NCI-H1417 treated with DMSO at 0.1 percent for 48 hours (cell line): ENCODE results near the gene SLC5A10.

ENCODE experiments used
- DNase-seq: peaks from one replicate; lab custom pipeline; 2025; lab: John Stamatoyannopoulos, UW

SLC5A10 gene

DNA sequence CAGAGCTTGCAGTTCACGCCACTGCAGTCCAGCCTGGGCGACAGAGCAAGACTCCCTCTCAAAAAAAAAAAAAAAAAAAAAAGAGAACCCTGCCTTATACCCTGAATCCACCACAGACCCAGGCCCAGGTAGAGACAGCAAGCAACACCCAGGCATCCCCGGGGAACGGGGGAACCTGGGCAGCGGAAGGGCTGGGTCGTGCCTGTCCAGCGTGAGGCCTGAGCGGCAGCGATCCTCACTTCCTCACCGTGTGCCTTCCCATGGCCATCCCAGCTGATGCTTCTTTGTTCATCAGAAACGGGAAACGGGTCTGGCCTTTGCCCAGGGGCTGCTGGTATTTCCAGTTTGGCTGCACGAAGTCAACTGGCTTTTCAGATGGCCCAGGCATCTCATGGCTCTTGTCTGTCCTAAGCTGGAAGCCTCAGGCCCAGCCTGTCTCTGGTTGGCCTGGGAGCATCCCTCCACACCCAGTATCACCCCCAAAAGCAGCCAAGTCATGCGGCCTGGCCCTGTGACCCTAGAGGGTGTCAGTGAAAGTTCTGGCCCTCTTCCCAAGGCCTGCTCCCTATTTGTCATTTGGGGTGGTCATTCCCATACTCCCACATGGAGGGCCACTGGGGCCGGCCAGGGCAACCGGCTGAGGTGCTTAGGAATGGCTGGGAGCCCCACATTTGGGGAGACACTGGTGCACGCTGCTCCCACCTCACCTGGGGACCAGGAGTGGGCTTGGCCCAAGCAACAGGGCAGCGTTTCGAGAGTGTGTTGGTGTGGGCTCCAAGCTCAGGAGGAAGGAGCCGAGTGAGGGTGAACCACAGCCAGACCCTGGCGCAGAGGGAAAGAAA is 32.5 kb downstream of the SLC5A10 start:
- no peak for DNase-seq

DNA sequence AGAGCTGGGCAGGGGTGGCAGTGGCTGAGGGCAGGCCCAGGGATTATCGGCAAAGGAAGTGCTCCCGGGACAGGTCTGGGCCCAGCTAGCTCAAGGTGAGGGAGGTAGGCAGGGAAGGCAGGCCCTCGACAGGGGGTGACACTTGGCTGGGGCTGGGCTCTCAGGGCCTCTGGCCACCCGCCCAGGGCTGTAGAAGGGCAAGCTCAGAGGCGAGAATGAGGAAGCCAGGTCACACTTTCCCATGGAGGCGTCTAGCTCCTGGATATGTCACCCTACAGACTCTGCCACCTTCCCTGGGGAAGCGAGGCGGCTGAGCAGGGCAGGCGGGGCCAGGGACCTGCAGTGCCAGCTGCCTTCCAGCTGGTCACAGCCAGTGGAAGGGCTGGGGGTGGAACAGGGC is 33.5 kb downstream of the SLC5A10 start:
- no peak for DNase-seq

DNA sequence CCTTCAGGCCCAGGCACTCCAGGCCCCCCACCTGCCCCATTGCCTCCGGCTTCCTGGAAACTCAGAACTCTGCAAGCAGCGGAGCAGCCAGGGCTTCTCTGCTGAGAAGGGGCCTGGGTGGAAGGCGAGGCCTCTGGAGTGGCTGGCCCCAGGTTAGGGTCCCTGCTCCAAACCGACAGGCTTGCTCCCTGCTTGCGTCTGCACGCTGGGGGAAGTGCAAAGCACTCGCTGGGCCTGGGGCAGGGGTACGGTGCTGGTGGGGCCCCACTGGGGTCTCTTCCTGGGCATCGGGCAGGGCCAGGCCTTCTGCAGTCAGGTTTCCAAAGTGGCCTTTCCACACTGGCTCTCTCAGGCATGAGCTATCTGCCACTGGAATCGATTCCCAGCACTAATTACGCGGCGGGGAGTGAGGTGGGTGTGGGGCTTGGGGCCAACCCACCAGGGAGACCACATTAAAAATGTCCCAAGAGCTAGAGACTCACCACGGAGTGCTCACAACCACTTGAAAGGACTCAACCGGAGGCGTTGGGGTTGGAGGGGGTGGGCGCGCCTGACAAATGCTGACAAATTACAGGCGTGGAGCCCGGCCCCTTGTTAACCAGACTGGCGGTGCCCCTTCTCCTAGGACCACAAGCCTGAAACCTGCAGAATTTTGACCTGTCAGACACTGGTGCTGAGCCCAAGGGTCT is 34.7 kb downstream of the SLC5A10 start:
- DNase-seq: no peak

DNA sequence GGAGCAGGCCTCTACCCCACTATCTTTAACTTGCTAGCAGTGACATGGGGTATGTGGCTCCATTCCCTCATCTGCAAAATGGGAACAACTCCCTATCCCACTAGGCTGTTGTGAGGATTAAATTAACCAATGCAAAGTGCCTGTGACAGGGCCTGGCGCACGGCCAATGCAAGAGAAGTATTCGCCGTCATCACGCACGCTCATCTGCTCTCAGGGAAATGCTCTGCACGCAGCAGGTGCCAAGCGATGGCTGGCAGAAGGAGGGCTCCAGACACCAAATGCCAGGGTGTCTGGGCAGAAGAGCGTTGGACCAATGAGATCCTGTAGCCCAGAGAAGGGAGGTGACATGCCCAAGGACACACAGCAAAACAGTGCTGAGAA is 35.3 kb downstream of the SLC5A10 start:
- DNase-seq: no peak

DNA sequence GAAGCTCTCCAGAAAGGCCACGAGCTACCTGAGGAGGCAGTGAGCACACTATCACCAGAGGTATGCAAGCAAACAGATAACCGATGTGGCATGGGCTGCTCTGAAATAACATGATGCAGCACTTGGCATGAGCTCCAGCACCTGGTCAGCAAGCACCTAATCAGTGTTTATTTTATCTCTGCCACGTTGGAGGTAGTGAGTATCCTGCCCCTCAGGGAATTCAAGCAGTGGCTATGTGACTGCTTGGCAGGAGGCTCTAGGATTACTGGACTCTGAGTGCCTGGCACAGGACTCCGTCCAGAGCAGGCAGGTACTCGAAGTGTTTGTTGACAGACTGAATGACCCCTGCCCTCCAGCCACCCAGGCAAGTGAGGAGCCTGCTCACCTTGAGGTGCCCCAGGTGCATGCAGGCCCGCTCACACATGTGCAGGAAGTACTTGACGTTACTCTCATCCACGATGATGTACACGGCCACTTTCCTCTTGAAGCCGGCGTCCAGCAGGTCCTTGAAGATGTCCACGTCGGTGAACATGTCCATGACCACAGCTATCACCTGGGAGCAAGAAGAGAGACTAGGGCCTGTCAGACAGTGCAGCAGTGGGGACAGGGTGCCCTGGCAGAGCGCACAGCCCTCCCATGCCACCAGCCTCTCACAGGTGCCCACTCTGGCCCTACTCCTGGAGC is 36.0 kb downstream of the SLC5A10 start:
- DNase-seq: no peak

DNA sequence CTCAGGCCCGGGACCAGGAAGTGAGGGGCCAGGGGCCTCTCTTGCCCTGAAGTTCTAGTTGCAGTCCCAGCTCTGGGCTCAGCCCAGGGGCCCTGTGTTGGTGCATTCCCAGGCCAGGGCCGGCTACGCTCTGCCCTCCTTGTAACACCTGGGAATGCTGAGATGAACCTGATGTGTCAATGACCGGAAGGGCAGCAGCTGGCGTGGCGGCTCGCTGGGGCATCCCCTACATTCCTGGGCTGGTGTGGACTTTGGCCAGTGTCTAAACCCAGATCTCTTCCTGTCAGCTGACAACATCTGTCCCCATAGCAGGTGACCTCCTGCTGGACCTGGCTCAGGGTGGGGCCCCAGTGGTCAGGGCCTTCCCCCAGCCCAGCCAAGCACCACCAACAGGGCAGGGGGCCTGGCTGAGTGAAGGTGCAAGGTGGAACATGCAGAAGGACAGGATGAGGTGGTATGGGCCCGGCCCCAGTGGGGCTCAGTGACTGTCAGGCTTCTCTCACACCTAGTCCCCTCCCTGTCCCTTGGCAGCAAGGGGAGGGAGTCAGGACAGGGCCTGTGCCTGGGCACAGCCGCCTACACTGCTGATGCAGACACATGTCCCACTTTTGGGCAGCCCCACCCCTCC is 36.7 kb downstream of the SLC5A10 start:
- no peak for DNase-seq

DNA sequence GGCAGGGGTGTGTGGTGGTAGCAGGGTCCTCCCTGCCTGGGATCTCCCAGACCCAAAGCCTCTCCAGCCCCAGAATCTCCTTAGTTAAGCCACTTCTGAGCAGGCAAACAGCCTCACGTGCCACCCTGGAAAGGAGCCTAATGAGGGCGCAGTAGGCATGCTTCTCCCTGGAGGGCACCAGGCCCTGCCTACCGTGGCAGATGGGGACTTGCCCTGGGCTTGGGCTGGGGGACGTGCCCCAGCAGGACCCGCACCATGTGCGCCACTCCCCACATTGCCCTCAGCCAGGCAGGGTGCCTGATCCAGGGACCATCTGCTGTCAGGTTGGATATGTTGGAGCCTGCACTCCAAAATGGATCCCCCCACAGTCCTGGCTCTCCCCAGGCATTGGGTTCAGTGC is 38.4 kb downstream of the SLC5A10 start:
- no peak for DNase-seq

DNA sequence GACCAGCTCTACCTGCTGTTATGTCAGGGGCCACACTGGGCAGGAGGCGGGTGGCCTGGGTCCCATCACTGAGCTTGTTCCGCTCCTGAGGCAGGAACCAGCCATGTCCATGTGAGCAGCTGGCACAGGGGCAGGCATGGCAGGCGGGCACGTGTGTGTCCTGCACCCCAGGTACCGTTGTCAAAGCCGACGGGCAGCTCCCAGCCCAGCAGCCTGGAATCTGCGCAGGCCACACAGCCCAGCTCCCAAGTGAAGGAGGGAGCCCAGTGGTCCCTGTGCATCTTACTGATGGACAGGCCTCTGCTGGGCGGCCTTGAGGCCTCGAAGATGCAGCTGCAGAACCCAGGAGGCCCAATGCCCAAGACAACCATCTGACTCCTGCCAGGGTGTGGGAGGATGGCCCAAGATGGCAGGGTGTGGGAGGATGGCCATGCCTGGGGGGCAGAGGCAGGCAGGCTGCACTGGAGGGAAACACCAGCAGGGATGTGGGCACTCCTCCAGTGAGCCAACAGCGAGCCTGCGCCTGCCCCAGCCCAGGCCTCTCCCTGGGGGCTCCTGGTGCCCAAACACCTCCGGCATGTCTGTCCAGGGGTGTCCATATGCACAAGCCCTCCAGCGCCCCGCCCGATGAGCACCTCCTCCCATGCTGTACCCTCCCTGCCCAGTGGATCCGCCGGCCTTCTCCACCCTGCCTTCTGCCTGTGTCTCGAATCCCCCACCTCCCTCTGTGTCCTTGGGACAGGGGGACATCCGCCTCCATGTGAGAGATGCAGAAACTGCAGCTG is 39.8 kb downstream of the SLC5A10 start:
- no peak for DNase-seq

DNA sequence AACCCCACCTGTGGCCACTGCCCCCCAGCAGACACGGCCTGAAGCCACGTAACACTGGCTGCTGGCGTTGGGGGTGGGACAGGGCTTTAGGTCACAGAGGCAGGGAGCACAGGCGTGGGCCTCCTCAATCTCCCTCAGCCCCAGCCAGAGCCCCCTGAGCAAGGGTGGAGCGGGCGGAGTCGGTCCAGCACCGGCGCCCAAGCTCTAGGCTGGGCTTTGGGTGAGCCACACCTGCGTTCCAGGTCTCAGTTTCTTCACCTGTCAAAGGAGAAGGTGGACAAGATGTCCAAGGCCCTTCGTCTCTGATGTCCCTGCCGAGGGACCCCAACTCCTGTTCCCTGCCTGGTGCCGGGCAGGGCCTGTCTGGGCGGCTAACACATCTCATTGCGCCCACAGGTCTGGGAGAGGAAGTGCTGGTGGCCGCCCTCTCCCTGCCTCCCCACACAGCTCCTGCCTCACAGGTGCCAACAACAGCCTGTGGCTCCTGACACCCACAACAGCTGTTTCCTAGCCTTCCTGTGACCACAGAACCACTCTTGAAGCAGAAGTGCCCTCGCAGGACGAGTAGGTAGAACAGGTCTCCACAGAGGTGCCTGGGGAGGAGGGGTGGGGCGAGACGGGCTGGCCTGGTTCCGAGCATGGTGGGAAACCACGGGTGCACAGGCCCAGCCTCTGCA is 40.6 kb downstream of the SLC5A10 start:
- DNase-seq: no peak

DNA sequence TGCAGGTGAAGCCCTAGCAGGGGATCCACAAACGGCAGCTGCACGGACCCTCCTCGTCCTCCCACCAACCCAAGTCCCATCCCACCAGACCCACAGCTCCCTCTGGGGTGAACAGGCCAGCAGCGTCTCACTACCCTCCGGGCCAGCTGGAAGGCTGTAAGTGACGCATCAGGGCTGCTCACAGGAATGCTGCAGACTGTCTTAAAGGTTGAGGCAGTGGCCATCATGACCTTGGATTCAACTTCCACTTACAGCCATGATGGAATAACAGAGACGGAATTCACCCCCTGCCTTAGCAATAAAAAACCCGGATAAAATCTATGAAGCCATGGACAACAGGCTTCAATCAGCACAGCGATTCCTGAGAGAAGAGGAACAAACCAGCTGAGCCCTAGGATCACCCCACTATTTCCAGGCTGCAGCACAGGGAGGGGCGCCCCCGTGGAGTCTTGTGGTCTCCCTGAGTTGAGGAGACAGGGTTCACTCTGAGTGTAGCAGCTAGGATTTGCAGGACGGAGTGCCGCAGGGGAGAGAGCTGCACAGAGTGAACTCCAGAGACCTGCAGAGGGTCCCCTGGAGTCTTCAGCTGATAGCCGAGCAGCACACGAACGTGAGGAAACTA is 42.1 kb downstream of the SLC5A10 start:
- no peak for DNase-seq

DNA sequence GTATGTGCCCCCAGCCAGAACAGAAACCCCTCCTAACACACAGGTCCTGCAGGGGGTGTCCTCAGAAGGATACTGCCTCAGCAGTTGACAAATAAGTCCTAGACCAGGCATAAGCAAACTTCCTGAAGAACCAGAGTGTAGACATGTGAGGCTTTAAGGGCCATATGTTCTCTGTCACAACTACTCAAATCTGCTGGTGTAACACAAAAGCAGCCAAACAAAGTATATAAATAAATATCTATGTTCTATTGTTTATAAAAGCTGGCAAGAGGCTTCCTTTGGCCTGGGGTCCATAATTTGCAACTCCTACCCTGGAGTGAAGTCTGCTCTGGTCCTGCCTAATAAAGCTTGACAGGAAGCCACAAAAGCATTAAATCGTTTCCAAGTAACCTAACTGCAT is 42.7 kb downstream of the SLC5A10 start:
- DNase-seq: no peak

DNA sequence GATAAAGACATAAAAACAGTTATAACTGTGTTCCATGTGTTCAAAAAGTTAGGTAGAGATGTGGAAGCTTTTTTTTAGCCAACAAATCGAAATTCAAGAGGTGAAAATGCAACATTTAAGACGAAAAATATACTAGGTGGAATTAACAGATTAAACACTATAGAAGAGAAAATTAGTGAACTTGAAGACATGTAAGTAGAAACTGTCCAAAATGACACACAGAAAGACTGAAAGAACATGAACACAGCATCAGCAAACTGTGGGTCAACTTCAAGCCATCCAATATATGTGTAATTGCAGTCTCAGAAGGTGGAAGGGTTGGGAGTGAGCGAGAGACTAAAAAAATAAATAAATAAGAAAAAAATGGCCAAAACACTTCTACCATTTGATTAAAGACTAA is 43.3 kb downstream of the SLC5A10 start:
- DNase-seq: no peak

DNA sequence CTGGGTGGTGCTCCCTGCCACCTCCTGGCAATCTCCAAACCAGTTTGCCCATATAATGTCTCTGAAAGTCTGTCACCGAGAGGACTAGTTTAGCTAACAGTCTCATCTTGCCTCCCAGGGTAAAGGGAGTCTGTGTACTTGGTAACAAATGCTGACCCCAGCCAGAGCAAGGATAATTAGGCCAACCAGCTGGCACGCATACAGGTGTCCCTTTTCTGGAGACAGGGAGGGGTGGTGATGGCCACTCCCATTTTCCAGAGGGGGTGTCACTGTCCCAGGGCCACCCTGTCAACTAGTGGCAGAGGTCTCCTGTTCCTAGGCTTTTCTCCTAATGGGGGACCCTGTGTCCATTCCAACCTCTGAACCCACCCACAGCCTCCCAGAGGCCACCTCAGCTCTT is 44.5 kb downstream of the SLC5A10 start:
- DNase-seq: no peak

DNA sequence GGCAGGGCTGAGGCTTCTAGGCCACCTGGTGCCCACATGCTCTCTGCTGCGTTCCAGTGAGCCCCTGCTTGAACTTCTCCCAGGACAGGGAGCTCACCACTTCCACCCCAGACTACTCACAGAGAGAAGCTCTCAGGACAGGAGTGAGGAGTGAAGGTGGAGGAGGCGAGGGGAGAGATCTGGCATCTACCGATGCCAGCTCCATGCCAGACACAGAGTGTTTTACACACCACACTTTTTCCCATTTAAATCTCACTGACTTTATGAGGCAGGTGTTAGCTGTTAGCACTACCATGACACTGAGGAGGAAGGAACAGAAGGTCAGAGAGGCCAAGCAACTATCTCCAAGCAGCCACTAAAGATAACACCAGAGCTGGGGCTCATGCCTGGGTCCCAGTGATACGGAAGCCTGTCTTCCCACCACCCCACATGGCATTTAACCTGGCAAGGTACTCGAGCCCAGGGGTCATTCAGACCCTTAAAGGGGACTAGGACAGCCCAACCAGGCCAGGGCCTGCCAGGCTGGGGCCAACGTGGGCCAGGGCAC is 45.8 kb downstream of the SLC5A10 start:
- DNase-seq: no peak

DNA sequence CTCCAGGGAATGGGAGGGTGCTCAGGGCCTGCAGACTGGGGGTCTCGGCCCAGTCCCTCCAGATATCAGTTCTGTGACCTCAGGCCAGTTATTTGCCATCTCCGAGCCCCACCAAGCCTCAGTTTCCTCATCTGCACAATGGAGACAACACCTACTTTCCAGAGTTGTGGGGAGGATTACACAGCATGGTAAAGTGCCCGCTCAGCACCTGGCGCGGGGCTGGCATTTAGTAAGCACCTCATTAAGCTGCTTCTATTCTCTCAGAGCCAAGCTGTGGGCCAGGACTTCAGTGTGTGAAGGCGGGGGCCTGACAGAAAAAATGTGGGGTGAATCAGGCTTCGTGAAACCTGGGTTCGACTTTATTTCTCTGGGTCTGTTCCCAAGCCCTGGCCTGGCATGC is 47.4 kb downstream of the SLC5A10 start:
- DNase-seq: no peak

DNA sequence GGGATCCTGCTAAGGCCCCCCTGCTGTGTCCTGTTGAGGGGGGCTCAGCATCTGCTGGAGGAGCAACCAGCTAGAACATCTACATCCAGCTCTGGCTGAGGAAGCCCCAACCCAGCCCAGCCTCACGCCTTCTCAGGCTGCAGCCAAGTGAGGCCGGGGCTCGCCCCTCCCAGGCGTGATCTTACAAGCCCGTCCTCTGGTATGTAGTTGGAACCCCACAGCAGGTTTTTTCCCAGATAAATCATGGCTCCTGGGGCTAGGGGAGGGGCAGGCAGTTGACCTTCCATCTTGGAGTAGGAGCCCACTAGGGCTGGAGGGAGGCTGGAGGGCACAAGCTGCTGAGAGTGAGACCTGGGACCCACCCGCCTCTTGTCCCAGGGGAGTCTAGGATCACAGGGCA is 47.9 kb downstream of the SLC5A10 start:
- DNase-seq: no peak

DNA sequence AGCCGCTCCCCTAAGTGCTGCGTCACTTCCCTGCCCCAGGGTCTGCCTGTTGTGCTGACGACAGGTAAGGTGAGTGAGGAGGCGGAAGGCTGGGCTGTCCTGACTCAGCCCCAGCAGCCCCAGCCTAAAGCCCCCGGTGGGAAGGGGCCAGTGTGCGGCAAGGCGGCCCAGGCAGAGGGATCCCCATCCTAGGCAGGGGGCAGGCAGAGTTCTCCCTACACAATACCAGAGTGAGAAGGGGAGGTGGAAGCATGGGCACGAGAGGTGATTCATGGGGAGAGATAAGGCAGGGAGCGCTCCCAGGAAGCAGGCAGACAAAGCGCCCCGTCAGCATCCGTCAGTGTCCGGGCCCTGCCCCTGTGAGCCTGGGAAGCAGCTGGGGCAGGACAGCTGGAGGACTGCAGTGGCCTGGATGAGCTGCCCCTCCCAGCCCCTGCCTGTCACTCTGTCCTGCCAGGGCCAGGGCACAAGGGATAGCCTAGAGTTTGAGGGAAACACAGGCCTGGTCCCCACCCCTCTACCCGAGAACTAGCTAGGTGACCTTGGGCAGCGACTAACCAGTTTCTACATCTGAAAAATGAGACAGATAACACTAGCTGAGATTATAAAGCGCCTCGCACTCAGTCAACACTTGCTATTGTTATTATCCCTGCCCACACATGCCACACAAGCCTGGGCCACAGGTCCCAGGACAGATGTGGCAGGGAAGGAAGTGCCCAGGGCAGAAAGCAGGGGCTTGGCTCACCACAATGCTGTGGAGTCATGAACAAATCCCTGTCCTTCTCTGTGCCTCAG is 48.8 kb downstream of the SLC5A10 start:
- no peak for DNase-seq

DNA sequence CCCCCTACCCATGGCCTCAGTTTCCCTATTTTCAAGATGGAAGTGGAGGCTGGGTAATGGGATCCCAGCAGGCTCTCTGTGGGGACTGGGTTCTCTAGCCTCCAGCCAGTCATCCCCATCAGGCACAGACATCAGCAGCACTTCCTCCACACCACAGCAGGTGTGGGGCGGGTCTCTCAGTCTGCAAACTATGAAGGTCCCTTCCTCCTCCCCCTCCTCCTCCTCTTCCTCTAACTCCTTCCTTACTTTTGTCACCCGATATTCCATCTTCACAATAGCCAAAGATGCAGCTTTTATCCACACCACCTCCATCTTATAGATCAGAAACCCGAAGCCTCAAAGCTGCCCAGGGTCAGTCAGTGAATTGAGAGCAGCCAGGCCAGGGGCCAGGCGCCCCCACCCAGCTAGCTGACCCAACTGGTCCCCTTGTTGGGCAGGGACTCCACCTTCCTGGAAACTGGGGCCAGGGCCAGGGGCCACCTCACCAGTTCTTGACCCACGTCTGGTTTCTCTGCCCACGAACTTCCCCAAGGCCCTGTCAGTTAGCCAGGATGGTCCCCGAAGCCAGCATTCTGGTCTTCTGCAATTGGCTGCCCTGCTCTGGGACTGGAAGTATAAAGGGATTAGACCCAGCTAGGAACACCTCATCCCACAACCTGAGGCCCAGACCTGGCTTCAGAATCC is 50.1 kb downstream of the SLC5A10 start:
- no peak for DNase-seq
